ENCODE results near the gene MT1A.

DNA sequence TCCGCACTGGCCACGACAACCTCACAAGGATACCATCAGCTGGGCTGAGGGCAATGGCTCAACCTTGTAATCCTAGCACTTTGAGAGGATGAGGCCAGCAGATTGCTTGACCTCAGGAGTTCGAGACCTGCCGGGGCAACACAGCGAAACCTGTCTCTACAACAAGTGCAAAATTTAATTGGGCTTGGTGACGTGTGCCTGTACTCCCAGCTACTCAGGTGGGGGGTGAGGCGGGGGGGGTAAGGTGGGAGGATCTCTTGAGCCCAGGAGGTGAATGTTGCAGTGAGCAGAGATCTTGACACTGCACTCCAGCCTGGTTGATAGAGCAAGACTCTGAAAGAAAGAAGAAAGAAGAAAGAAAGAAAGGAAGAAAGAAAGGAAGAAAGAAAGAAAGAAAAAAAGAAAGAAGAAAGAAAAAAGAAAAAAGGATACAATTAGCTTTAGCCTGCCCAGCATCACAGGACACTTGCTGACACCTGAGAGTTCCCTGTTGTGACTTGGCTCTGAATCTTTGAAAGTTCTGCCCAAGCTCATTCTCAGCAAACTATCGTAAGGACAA, 18.0 kb upstream of the MT1A start:
- TF ChIP-seq, protein P1, sequence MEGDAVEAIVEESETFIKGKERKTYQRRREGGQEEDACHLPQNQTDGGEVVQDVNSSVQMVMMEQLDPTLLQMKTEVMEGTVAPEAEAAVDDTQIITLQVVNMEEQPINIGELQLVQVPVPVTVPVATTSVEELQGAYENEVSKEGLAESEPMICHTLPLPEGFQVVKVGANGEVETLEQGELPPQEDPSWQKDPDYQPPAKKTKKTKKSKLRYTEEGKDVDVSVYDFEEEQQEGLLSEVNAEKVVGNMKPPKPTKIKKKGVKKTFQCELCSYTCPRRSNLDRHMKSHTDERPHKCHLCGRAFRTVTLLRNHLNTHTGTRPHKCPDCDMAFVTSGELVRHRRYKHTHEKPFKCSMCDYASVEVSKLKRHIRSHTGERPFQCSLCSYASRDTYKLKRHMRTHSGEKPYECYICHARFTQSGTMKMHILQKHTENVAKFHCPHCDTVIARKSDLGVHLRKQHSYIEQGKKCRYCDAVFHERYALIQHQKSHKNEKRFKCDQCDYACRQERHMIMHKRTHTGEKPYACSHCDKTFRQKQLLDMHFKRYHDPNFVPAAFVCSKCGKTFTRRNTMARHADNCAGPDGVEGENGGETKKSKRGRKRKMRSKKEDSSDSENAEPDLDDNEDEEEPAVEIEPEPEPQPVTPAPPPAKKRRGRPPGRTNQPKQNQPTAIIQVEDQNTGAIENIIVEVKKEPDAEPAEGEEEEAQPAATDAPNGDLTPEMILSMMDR (IDR thresholded peaks at IDR 0.05; ENCODE audit: insufficient read depth, low read depth, low read length), result no peak
- no peak for TF ChIP-seq EZH2 (IDR thresholded peaks at IDR 0.05; ENCODE audit: insufficient read depth, low read length)
